GM18511 (cell line): ENCODE measurements around the gene CEACAM7.
"Not testable (repeated sequence)": the region's sequence is repeated elsewhere in the genome, so short reads cannot be mapped to it uniquely, and the experiment has no call there.

Experiments used
- ATAC-seq: cut with Tn5 transposase; IDR thresholded peaks from one replicate; pipeline ENCODE4 v1.9.1; 2021; ENCODE audit warnings: mild to moderate bottlenecking, moderate library complexity; ENCODE audit not compliant: unreplicated experiment

CEACAM7 gene

GRCh38 chr19:41657157-41657556 is 30.9 kb downstream of the CEACAM7 start:
- no peak for ATAC-seq

- ATAC-seq, result not testable (repeated sequence)
Observed at GRCh38 chr19:41656756-41657155, 31.3 kb downstream of the CEACAM7 start.

- no peak for ATAC-seq
Observed at GRCh38 chr19:41652250-41652649, 35.8 kb downstream of the CEACAM7 start.

- no peak for ATAC-seq
Observed at GRCh38 chr19:41649827-41650226, 38.2 kb downstream of the CEACAM7 start.

GRCh38 chr19:41646589-41647204 is 41.4 kb downstream of the CEACAM7 start:
- ATAC-seq, result no peak

- no peak for ATAC-seq
Observed at GRCh38 chr19:41641879-41642485, 46.1 kb downstream of the CEACAM7 start.

GRCh38 chr19:41638641-41639081 is 49.4 kb downstream of the CEACAM7 start:
- ATAC-seq, result no peak

GRCh38 chr19:41637484-41637883 is 50.6 kb downstream of the CEACAM7 start:
- ATAC-seq, result no peak

- ATAC-seq, result no peak
Observed at GRCh38 chr19:41627966-41628675, 59.9 kb downstream of the CEACAM7 start.

- ATAC-seq, result no peak
Observed at GRCh38 chr19:41626877-41627276, 61.2 kb downstream of the CEACAM7 start, which contains the start of gene CEACAM4. TSS of gene CEACAM4 (minus strand) at chr19:41627074. CDS start at chr19:41626963, 111 bp downstream.

GRCh38 chr19:41626278-41626677 is 61.8 kb downstream of the CEACAM7 start:
- ATAC-seq, result no peak

- no peak for ATAC-seq
Observed at GRCh38 chr19:41624937-41625336, 63.1 kb downstream of the CEACAM7 start.

- no peak for ATAC-seq
Observed at GRCh38 chr19:41624515-41624914, 63.6 kb downstream of the CEACAM7 start.

GRCh38 chr19:41623360-41623759 is 64.7 kb downstream of the CEACAM7 start:
- ATAC-seq, result no peak
